HL-60 (cell line): ENCODE results near the gene SLC7A1.

Source experiments
- POLR2AphosphoS5 ChIP-seq: IDR thresholded peaks from 2 replicates; pipeline ENCODE4 v1.6.1; 2012; ENCODE audit warnings: low read depth
- TF ChIP-seq, protein P1 (sequence below): IDR thresholded peaks from one replicate; pipeline ENCODE4 v1.5.1; 2011; ENCODE audit warnings: low read length, control low read depth, inconsistent platforms; ENCODE audit not compliant: insufficient read depth

DNA sequence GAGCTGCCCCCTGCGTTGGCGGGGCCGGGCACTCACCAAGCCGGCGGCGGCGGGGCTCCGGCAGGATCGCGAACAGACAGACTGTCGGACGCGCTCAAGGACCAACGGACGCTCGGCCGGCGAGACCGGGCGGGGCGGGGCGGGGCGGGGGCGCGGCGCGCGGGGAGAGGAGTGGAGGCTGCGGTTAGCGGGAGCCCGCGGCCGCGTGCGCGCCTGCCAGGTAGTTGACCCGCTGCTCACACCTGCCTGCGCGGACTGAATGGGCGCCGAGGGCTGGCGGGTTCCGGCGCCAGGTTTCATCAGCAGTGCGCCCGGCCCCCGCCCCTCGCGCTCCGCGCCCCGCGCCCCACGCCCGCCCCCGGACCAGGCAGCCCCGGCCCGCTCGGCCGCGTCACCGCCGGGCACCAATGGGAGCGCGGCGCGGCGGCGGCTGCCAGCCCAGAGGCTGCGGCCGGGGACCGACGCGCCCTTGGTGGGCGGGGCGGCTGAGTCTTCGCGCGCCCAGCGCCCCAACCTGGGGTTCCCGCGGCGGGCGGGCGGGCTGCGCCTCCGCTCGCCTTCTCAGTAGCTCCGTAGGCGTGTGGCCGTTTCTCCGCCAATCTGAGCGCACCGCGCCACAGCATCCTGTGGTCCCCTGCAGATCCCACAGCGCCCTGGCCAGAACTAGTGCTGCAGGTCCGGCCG lies at the start of gene SLC7A1:
- TF ChIP-seq, protein P1, sequence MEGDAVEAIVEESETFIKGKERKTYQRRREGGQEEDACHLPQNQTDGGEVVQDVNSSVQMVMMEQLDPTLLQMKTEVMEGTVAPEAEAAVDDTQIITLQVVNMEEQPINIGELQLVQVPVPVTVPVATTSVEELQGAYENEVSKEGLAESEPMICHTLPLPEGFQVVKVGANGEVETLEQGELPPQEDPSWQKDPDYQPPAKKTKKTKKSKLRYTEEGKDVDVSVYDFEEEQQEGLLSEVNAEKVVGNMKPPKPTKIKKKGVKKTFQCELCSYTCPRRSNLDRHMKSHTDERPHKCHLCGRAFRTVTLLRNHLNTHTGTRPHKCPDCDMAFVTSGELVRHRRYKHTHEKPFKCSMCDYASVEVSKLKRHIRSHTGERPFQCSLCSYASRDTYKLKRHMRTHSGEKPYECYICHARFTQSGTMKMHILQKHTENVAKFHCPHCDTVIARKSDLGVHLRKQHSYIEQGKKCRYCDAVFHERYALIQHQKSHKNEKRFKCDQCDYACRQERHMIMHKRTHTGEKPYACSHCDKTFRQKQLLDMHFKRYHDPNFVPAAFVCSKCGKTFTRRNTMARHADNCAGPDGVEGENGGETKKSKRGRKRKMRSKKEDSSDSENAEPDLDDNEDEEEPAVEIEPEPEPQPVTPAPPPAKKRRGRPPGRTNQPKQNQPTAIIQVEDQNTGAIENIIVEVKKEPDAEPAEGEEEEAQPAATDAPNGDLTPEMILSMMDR = no peak
- no peak for TF ChIP-seq POLR2AphosphoS5
